ENCODE measurements around the gene SP9.

The SP9 gene

DNA sequence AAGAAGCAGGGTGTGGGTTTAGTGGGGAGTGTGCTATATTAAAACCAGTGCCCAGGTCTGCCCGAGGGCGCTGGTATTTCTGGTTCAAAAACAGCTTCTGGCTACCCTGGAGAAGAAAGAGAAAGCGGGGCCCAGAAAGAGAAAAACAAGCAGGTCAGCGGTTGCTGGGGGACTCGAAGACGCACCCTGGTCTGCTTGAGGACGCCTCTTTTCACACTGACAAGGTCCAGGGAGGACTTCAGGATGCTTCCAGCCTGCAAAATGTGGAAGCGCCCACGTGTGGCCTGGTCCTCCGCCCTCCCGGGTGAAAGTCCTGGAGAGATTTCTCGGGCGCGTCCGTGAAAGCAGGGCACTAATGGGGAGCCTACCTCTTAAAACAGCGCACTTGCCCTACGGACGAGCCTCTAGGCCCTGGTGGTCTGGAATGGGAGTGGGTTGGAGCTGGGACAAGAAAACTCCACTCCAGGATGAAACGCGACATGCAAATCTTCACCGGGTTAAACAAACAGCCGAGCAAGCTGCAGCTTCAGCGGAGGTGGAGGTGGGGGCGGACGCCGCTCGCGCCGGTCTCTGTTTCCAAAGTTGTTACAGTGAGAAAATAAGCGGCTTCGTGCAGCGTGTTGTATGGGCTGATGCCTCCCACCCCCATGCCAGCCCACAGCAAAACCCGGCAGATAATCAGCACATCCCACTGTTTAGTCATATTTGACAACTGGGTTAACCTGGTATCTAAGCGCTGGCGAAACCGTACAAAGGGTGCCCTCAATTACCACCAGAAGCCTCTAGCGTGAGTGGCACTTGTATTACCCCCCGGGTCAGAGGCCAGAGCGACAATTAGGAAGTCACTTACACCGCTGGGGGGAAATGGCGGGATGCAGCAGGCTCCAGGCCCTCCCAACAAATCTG is 1.1 kb upstream of the SP9 start:
- in situ Hi-C loops (cut with HindIII; ENCODE audit: low sequenced_read_pairs): no loop called here

DNA sequence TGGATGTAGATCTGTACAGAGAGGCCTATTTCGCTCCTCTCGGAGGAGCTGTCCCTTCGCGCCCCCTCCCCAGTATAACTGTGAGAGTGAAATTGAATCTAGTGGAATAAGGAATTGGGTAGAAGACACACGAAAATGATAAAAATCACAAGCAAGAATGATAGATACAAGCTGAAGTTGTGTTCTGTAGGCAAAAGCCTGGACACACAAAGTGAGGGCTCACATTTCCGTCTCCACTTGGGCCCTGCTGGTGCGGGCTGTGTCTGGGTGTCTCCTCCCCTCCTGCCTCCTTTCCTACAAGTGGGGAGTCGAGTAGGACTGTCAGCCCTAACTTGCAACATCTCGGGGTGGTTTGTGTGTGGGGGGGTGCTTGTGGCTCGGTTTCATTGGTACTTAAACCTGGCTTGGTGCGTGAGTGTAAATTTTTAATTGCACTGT is 457 bp upstream of the SP9 start:
- in situ Hi-C loops (cut with HindIII; ENCODE audit: low sequenced_read_pairs): no loop called here

DNA sequence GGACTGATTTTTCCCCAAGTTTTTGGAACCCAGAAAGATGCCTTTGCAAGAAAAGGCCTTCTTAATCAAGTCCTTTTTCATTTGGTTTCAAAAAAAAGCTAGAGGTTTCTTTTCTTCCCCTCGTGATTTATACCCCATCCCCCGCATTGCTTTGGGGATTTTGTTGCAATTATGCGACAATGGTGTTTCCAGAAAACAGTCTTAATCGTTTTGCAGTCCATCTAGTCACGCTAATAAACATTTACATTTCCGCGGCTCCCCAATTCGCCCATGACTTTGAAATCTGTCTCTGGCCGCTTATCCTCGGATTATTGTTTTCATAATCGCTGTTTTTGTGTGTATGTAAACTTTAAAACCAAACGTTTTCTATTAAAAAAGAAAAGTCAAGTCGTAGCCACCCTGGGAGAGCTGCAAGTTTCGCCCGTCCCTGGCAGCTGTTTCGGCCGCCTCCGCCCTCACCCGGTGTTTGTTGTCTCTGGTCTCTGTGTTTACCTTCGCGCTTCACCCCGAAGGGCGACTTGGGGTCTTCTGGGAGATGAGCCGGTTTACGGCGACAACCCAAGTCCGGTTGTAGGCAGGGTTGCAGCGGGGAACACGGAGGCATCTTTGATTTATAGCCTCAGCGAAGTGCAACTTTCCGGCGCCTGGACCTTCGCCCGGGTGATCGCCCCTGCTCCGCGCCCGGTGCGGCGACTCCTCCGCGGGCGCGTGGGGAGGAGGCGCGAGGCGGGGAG is 667 bp downstream of the SP9 start:
- in situ Hi-C loops (cut with HindIII; ENCODE audit: low sequenced_read_pairs): no loop called here

DNA sequence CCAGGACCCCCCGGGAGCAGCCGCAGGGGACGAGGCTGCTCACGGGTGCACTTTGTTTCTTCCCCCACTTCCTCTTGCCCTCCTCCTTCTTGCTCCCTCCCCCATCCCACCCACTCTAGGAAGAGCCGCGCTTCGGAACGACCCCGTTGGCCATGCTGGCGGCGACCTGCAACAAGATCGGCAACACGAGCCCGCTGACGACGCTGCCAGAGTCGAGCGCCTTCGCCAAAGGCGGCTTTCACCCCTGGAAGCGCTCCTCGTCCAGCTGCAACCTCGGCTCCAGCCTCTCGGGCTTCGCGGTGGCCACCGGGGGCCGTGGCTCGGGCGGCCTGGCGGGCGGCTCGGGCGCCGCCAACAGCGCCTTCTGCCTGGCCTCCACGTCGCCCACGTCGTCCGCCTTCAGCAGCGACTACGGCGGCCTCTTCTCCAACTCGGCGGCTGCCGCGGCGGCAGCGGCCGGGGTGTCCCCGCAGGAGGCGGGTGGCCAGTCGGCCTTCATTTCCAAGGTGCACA is 1.3 kb downstream of the SP9 start:
- in situ Hi-C loops (cut with HindIII; ENCODE audit: low sequenced_read_pairs): no loop called here

DNA sequence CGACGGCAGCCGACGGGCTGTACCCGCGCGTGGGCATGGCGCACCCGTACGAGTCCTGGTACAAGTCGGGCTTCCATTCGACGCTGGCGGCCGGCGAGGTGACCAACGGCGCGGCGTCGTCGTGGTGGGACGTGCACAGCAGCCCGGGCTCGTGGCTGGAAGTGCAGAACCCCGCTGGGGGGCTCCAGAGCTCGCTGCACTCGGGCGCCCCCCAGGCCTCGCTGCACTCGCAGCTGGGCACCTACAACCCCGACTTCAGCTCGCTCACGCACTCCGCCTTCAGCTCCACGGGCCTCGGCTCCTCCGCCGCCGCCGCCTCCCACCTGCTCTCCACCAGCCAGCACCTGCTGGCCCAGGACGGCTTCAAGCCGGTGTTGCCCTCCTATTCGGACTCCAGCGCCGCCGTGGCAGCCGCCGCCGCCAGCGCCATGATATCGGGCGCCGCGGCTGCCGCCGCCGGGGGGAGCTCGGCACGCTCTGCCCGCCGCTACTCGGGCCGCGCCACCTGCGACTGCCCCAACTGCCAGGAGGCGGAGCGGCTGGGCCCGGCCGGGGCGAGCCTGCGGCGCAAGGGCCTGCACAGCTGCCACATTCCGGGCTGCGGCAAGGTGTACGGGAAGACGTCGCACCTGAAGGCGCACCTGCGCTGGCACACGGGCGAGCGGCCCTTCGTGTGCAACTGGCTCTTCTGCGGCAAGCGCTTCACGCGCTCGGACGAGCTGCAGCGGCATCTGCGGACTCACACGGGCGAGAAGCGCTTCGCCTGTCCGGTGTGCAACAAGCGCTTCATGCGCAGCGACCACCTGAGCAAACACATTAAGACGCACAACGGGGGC is 2.0 kb downstream of the SP9 start:
- in situ Hi-C loops (cut with HindIII; ENCODE audit: low sequenced_read_pairs): no loop called here

DNA sequence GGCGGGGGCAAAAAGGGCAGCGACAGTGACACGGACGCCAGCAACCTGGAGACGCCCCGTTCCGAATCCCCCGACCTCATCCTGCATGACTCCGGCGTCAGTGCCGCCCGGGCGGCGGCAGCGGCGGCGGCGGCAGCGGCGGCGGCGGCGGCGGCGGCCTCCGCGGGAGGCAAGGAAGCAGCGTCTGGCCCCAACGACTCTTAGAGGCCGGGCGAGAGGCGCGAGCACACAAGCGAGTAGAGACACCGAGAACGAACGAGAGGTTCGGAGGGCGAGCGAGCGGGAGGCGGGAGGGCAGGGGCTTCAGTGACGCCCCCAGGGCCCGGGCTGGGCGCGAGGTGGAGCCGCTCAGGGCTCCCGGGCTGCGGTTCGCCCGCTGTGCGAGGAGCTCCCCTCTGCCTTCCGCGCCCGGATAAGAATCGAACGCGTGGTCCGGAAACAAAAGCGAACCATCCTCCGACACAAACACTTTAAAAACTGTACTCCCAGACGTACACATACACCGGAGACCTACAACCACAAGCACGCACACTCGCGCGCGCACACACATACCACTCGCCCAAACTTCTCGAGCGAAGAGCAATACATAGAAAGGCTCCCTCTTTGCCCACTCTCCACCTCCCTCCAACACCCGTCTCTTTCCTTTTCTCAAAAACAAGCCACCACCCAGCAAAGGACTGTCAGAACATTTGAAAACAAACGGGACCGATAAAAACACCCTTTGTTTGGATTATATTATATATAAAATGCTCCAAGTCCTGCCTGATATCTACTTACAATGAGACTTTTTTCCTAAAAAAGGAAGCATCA is 2.8 kb downstream of the SP9 start:
- in situ Hi-C loops (cut with HindIII; ENCODE audit: low sequenced_read_pairs): no loop called here

DNA sequence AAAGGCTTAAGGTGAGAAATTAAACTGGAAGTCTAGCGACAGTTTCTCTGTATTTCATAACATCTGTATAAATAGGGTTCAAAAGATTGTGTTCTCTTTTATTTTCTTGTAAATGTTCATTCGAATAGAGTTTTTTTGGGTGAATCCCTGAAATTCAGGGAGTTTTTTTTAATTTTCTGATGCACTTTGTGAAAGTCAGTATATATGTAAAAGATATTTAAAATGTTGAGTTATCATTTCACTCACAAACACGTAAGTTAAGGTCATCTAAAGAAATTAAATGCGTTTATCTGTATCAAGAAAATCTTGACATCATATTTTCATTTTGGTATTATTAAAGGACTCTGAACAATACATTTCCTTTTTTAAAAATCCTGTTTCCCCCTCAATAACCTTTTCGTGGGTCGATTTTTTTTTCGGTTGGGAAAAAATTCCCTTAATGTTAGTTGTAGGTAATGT is 3.4 kb downstream of the SP9 start:
- in situ Hi-C loops (cut with HindIII; ENCODE audit: low sequenced_read_pairs): no loop called here

DNA sequence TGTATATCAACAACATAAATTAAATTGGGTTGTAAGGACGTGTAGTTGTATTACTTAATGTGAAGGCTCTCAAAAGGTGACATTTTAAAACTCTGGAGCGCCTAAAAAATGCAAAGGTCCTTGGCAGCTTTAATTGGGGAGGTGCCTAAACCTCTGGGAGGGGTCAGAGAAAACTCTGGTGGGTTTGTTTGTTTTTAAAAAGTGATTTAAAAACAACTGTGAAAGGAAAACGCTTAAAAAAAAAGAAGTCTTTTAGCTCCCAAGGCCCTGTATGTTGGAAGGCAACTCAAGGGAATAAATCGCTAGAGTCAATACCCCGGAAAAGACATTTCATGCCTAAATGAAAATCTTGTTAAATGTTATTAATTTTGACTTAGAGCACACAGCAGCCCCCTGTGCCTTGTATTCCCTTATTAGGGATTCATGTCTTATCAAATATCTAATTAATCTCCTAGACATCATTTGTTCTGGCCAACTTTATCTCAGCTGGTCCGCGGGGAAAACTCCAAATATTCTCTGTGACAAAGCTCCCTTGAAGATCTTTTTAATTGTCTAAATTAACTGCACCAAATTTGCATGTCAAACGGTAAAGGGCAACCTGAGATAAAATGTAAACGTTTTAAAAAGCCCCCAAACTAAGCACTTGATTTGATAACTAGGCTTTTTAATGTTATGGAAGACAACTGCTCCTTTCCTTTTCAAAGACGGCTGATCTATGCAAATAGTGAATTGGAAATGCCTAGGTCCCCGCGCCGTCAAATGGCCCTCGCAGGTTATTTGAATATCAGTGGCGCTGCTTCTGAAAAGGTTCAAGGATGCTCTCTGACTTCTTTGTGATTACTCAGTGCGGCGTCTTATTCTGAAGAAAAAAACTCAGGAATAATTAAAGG is 4.2 kb downstream of the SP9 start:
- in situ Hi-C loops (cut with HindIII; ENCODE audit: low sequenced_read_pairs): no loop called here

DNA sequence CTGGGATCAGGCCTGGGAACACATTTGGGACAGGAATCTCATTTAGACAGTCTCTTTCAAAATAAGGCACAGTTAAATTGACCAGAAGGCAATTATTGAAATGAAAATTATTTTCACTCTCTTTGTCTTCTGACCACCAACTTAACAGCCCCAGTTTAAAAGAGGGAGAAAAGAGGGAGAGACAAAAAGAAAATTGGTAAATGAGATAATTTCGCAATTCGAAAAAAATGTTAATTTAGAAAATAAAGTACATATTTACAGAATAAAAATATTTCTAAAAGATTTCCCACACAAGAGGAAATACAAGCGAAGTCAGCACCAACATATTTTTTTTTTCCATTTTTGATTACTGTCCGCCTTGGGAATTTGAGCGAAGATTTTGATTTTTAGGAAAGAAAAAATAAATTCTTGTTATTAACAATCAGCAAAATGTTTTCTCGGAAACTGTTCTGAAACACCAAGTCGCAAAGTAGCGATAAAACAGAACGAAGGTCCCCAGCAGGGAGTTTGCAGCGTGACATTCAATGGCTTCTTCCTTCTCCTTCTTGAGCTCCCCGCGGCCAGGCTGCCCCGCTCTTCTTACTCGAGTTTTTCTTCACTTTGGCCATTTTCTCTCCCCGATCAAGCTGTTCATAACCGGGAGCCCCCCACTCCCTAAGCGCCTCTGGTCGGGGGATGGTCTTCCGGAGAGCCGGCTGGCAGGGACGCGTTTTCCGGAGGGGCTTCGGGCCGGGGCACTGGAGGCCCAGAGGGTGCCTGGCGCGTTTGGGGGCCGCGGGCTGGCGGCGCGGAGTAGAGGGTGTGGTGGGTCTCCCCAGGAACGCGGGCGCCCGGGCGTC is 5.0 kb downstream of the SP9 start:
- in situ Hi-C loops (cut with HindIII; ENCODE audit: low sequenced_read_pairs): loop anchor here (10.0 kb wide), 1 partner anchor 935 kb away; no protein-coding TSS in a partner anchor

DNA sequence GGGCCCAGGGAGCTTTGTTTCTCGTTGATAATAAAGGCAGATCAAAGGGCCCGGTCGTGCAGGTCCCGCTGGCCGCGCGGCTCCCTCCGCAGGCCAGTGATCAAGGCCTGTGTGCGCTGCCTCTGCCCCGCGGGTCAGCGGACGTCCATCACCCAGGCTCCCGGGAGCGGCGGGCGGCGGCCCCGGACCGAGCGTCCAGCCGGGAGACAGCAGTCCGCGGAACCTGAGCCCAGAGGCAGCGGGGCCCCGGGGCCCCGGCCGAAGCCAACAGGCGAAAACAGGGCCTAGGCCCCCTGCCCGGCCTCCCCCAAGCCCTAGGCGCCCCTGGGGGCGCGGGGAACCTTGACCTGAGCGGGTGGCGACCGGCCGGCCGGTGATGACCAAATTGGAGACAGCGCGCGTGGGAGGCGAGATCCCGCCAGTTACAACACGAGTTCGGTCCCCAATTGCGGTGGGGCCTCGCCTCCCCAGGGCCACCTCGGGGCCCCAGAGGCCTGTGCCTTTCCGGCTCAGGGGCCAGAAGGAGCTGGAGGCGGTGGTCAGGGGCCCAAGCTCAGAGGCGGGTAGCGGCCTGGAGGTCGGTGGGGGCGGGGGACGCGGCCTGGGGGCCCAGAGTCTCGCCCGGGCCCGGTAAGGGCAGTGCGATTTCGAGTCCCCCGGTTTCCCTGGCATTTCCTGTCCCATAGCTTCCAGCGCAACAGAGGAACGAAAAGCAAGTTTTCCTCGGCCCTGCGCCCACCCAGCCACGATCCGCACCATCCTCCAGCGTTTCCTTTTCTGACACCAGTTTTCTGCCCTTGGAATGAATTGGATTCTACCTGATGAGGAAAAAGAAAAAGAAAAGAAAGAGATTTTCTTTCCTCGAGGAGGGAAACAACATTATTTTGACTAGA is 5.9 kb downstream of the SP9 start:
- in situ Hi-C loops (cut with HindIII; ENCODE audit: low sequenced_read_pairs): loop anchor here (10.0 kb wide), 1 partner anchor 936 kb away; no protein-coding TSS in a partner anchor

DNA sequence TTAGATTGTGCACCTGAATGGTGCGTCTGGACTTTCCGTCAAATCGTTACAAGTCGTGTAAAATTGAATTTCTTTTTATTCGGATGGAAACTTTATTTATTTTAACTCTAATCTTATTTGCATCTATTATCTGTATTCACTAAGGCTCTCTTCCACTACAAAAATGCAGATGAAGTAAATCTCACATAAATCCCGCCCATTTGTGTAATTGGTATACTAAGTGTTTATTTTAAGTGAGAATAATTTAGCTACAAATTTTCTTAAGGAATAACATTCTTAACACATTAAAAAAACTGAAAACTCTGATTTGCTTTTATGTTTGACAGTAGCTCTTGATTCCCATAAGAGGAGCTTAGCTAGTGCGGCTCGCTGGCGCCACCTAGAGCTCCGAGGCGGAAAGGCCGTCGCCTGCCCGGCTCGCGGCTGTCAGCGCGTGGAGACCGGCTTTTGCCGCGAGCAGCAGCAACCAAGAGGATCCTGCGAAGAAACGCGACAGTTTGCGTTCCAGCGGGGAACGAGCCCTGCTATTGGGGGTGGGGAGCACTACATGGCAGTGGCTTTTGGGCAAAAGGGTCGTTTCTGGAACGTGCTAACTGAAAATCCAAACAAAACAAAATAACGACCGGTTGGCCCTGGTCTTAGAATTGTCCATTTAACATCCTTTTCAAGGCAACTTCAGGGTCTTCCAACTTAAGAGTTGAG is 6.7 kb downstream of the SP9 start:
- in situ Hi-C loops (cut with HindIII; ENCODE audit: low sequenced_read_pairs): loop anchor here (10.0 kb wide), 1 partner anchor 937 kb away; no protein-coding TSS in a partner anchor

DNA sequence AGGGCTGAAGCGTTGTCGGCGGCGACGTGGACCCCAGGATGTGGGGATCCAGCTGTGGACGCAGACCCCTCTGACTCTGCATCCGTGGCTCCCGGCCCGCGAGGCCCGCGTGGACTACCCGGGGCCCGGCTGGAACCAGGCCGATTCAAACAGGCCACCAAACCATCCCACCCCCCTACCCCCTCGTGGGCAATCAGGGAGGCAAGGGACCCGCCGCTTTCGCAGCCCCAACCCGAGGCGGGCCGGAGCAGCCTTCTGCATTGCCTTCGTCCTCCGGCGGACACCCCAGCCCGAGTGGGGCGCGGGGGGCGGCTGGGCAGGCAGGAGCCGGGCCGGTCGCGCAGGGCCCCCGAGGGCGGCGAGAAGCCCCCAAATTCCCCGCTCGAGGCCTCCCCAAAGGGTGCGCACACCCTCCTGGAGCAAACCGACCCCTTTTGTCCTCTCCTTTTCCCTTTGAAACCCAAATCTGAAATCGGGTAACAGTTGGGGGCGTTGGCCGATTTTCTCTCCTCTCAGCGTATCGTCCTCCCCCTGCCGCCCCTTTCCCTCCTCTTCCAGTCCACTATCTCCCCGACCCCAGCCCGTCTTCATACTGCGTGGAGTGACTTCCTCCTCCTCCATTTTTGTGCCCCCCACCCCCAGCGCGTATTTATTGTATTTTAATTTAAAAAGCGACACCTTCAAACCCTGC is 7.4 kb downstream of the SP9 start:
- in situ Hi-C loops (cut with HindIII; ENCODE audit: low sequenced_read_pairs): loop anchor here (10.0 kb wide), 1 partner anchor 937 kb away; no protein-coding TSS in a partner anchor

DNA sequence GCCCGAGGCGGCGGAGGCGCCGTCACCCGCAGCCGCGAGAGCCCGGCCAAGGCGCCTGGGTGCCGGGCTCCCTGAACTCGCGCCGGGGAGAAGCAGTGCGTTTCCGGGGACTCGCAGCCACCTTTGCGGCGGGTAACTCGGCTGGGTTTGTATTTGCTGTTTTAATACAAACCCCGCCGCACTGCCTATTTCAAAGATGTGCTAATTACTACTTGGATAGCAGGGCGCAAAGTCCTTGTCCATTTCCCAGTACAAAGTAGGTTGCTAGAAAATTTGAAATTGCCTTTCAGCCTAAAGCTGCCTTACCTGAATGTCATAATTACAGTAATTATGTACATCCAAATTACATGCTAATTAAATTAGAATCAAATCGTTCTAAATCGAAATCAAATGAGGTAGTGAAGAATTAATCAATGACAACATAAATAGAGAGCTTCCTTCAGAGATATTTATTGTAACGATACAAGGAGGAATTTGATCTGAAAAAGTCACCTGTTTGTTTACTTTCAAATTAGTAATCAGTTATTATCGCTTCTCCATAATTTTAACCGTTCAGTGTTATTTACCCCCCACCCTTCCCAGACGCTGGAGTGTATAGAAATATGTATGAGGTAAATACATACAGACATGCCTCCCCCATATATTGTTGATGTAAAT is 8.1 kb downstream of the SP9 start:
- in situ Hi-C loops (cut with HindIII; ENCODE audit: low sequenced_read_pairs): loop anchor here (10.0 kb wide), 1 partner anchor 938 kb away; no protein-coding TSS in a partner anchor

DNA sequence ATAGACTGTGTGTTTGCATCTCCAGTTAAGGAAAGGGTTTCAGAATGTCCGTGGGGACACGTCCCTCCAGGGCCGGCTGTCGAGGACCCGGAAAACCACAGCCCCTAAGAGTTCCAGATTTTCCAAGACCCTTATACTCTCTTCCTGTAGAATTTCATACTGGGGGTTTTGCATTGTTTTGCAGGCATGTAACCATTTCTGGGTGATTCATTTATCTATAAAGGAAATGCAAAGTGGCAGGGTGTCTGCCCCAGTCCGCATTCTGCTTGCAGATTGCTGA is 8.5 kb downstream of the SP9 start:
- in situ Hi-C loops (cut with HindIII; ENCODE audit: low sequenced_read_pairs): loop anchor here (10.0 kb wide), 1 partner anchor 938 kb away; no protein-coding TSS in a partner anchor

Data from endothelial cell of hepatic sinusoid (primary cell).